ENCODE data around the gene NEUROD4.

GRCh38 chr12:55044135-55044534, 24.4 kb downstream of the NEUROD4 start:
- TF ChIP-seq CTCF (conservative IDR thresholded peaks at IDR 0.05) (no peak), EZH2 (IDR thresholded peaks at IDR 0.05; ENCODE audit: low read depth) (no peak)
